HUES64 (cell line): ENCODE results near the gene THOC1. TPM values are rescaled to one million over a fixed set of nuclear protein-coding genes. Genes with fewer than 3 reads are reported as not detected.
A peak's percentile ranks its signal among the peaks of the same experiment; 100 is the strongest.
"Not testable (repeated sequence)": the region's sequence is repeated elsewhere in the genome, so short reads cannot be mapped to it uniquely, and the experiment has no call there.

Source experiments
- H3K27ac ChIP-seq: 2 replicates; pipeline ENCODE4 v1.7.0; 2013; ENCODE audit warnings: low read depth, low read length, inconsistent platforms
- H3K27me3 ChIP-seq: 2 replicates; pipeline ENCODE4 v1.6.1; 2013; ENCODE audit warnings: mild to moderate bottlenecking, low read length; ENCODE audit not compliant: insufficient read depth
- H3K36me3 ChIP-seq: 2 replicates; pipeline ENCODE4 v1.6.1; 2013; ENCODE audit warnings: mild to moderate bottlenecking, low read length; ENCODE audit not compliant: insufficient read depth
- H3K4me1 ChIP-seq: 2 replicates; pipeline ENCODE4 v1.6.1; 2013; ENCODE audit warnings: mild to moderate bottlenecking, low read length, moderate library complexity; ENCODE audit not compliant: insufficient read depth
- H3K4me3 ChIP-seq: 2 replicates; pipeline ENCODE4 v1.5.1; 2013; ENCODE audit warnings: mild to moderate bottlenecking, low read length, moderate library complexity
- H3K9ac ChIP-seq: 2 replicates; pipeline ENCODE4 v1.6.1; 2013; ENCODE audit warnings: mild to moderate bottlenecking, low read depth, low read length
- H3K9me3 ChIP-seq: 2 replicates; pipeline ENCODE4 v1.6.1; 2013; ENCODE audit warnings: low read depth, low read length; ENCODE audit not compliant: insufficient read depth
- WGBS: fragments of 150-250, 120-280 bp; methylation state at CpG from one replicate; pipeline ENCODE4 v1.1.7; 2013; ENCODE audit warnings: missing lambda C conversion rate; 5-methylcytosine and 5-hydroxymethylcytosine counted together
- polyA plus RNA-seq, 2 experiments: library from polyadenylated mRNA; stranded (reverse); fragments of 50-300 nt; gene quantifications; one replicate each; pipeline ENCODE4 v1.2.3, GENCODE V29; 2013

THOC1 gene, protein sequence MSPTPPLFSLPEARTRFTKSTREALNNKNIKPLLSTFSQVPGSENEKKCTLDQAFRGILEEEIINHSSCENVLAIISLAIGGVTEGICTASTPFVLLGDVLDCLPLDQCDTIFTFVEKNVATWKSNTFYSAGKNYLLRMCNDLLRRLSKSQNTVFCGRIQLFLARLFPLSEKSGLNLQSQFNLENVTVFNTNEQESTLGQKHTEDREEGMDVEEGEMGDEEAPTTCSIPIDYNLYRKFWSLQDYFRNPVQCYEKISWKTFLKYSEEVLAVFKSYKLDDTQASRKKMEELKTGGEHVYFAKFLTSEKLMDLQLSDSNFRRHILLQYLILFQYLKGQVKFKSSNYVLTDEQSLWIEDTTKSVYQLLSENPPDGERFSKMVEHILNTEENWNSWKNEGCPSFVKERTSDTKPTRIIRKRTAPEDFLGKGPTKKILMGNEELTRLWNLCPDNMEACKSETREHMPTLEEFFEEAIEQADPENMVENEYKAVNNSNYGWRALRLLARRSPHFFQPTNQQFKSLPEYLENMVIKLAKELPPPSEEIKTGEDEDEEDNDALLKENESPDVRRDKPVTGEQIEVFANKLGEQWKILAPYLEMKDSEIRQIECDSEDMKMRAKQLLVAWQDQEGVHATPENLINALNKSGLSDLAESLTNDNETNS
- polyA plus RNA-seq (2013, experiment 1 of 2): 63.2 TPM
- polyA plus RNA-seq (2013, experiment 2 of 2): 53.4 TPM

DNA sequence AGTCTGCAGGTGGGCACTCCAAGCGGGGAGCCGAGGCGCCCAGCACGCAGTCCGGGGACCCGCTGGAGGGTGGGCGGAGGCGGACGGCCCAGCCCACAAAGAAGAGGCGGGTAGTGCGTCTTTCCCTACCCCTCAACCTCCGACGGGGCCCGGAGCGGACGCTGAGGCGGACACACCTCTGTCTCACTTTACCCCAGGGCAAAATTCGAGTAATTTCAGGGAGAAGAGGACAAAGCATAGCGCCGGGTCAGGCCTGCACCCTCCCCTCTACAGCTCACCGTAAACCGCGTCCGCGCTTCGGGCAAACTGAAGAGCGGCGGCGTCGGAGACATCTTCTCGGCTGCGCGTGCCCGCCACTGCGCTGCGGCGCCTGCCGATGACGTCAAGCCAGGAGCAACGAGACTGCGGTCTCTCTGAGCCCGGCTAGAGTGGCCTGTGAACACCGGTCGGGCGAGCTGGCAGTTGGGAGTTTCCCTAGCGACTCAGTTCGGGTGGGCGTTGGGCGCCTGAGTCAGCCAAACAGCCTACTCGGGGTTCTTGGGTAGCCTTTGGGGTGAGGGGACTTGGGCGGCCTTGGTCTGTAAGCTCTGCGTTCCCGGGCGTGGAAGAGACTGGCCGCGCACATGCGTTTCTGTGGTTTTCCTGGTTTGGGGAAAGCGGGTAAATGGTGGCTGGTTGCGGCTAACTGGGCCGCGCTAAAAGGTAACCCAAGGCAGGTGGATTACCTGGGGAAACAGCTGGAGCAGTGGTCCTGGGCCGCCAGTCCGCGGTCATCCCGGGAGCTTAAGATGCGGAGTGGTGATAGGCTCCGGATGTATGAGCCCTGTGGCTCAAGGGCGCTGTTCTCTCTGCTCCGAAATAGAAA is at the start of gene THOC1:
THOC1 (minus strand) TSS at position 360 of the 865 bp plus-strand sequence; CDS start at position 332, 28 bp downstream.
- peak within 1 kb of the TSS; percentile 91 for H3K9ac ChIP-seq
- no peaks in the 10 kb centered on the region for H3K27me3 ChIP-seq
- H3K9me3 ChIP-seq: no peaks in the 10 kb centered on the region
- peak within 1 kb of the TSS; percentile 85 for H3K27ac ChIP-seq
- under 1% methylated on average over 69 of the region's 69 CpGs for whole genome bisulfite sequencing
- peak within 1 kb of the TSS; percentile 90 for H3K4me3 ChIP-seq
- peaks cover 31% of the 10 kb centered on the region for H3K36me3 ChIP-seq
- peaks cover 13% of the 10 kb centered on the region for H3K4me1 ChIP-seq

- H3K27me3 ChIP-seq: no peaks in the 10 kb centered on the region
- H3K27ac ChIP-seq: no peak overlapping the region
- H3K4me3 ChIP-seq: no peak overlapping the region
- H3K9me3 ChIP-seq: no peaks in the 10 kb centered on the region
- H3K9ac ChIP-seq: no peak overlapping the region
- peaks cover 8% of the 10 kb centered on the region for H3K4me1 ChIP-seq
- no peaks in the 10 kb centered on the region for H3K36me3 ChIP-seq
- WGBS: 92% methylated on average over 4 of the region's 6 CpGs
These were observed 49.8 kb upstream of the THOC1 start for GRCh38 chr18:317618-318017.

DNA sequence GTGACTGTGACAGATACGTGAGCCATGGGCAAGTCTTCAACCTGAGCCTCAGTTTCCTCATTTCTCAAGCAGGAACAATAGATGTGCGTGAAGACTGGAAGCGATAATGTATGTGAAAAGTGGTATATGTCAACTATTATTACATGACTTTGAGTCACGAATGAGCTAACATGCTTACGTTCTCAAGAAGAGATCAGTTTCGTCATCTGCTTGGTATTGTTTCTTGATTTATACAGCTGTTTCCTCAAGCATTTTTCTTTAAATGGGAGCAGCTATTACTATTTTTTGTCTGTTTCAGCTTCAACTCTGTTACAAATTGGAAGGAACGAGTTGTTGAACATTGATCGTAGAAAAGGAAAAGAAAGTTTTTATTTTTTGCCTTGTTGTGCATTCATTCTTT is 48.5 kb upstream of the THOC1 start:
- 87% methylated on average over 8 of the region's 8 CpGs for WGBS
- H3K4me1 ChIP-seq: peaks cover 10% of the 10 kb centered on the region; the same call in 1 of the 2 replicates
- no peak overlapping the region for H3K27ac ChIP-seq
- no peaks in the 10 kb centered on the region for H3K27me3 ChIP-seq
- H3K9me3 ChIP-seq: no peaks in the 10 kb centered on the region
- H3K4me3 ChIP-seq: no peak overlapping the region
- no peaks in the 10 kb centered on the region for H3K36me3 ChIP-seq
- no peak overlapping the region for H3K9ac ChIP-seq

- no peaks in the 10 kb centered on the region for H3K9me3 ChIP-seq
- no peak overlapping the region for H3K4me3 ChIP-seq
- H3K27ac ChIP-seq: no peak overlapping the region
- no peaks in the 10 kb centered on the region for H3K36me3 ChIP-seq
- H3K9ac ChIP-seq: no peak overlapping the region
- no peaks in the 10 kb centered on the region for H3K27me3 ChIP-seq
- H3K4me1 ChIP-seq: peaks cover 10% of the 10 kb centered on the region; the same call in 1 of the 2 replicates
These were observed 46.1 kb upstream of the THOC1 start for GRCh38 chr18:313931-314330.

- H3K4me3 ChIP-seq: no peak overlapping the region
- H3K9me3 ChIP-seq: no peaks in the 10 kb centered on the region
- H3K4me1 ChIP-seq: peaks cover 15% of the 10 kb centered on the region; the same call in 1 of the 2 replicates
- no peaks in the 10 kb centered on the region for H3K27me3 ChIP-seq
- H3K9ac ChIP-seq: no peak overlapping the region
- H3K27ac ChIP-seq: no peak overlapping the region
- WGBS: 82% methylated on average over 3 of the region's 4 CpGs
- H3K36me3 ChIP-seq: no peaks in the 10 kb centered on the region
These were observed 44.6 kb upstream of the THOC1 start for GRCh38 chr18:312415-312814.

DNA sequence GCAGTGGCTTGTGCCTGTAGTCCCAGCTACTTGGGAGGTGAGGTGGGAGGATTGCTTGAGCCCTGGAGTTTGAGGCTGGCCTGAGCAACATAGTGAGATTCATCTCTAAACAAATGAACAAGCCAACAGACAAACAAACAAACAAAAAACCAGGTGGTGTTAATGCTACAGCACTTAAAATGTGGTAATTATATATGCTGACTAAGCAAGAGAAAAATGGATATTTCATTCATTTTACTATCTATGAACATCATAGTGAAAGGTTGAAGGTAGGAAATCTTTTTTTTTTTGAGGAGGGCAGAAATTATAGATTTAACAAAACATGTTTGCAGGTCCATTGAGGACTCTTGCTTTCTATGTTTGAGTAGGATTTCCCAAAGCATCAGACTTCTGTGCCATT is 42.2 kb upstream of the THOC1 start:
- H3K4me1 ChIP-seq: peaks cover 32% of the 10 kb centered on the region
- no peaks in the 10 kb centered on the region for H3K27me3 ChIP-seq
- H3K9me3 ChIP-seq: no peaks in the 10 kb centered on the region
- no peaks in the 10 kb centered on the region for H3K36me3 ChIP-seq
- H3K27ac ChIP-seq: no peak overlapping the region
- no peak overlapping the region for H3K4me3 ChIP-seq
- no peak overlapping the region for H3K9ac ChIP-seq

DNA sequence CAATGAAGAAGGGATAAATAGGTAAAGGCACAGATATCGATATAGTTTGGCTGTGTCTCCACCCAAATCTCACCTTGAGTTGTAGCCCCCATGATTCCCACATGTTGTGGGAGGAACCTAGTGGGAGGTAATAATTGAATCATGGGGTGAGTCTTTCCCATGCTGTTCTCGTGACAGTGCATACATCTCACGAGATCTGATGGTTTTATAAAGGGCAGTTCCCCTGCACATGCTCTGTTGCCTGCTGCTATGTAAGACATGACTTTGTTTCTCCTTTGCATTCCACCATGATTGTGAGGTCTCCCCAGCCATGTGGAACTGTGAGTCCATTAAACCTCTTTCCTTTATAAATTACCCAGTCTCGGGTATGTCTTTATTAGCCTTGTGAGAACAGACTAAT is 40.2 kb upstream of the THOC1 start:
- 95% methylated on average over 4 of the region's 4 CpGs for WGBS
- not testable (repeated sequence) for H3K27ac ChIP-seq, H3K9me3 ChIP-seq

GRCh38 chr18:306608-307255 is 38.9 kb upstream of the THOC1 start:
- Histone ChIP-seq H3K27ac (no peak overlapping the region), H3K4me1 (peaks cover 39% of the 10 kb centered on the region), H3K36me3 (no peaks in the 10 kb centered on the region), H3K9me3 (no peaks in the 10 kb centered on the region), H3K4me3 (no peak overlapping the region), H3K27me3 (no peaks in the 10 kb centered on the region), H3K9ac (no peak overlapping the region)
- WGBS: 78% methylated on average over 7 of the region's 7 CpGs

More for the DNA sequence above, 40.2 kb upstream of the THOC1 start:
- not testable (repeated sequence) for H3K9ac ChIP-seq, H3K4me3 ChIP-seq, H3K36me3 ChIP-seq, H3K27me3 ChIP-seq
- H3K4me1 ChIP-seq: peaks cover 49% of the 10 kb centered on the region

DNA sequence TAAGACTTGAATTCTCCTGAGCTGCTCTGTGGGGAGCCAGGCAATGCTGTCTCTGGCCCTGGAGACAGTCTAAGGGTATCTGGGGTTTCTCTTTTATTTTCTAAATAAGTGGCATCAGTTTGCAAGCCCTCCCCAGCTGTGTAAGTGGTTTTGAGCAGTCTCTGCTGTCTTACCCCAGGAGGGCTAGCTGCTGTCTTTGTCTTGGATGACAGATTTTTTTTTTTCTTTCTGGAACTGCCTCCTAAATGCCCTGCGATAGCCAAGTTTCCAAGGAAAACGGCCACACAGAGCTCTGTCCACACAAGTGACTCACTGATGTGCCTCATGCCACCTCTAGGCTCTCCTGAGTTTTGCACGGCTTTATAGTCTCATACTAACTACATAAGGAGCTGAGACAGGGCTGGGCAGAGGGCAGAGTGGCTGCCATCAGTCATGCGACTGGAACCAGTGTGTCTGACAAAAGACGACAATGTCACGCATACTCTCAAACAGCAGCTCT is 37.2 kb upstream of the THOC1 start:
- H3K4me1 ChIP-seq: peaks cover 39% of the 10 kb centered on the region
- H3K9ac ChIP-seq: no peak overlapping the region
- H3K9me3 ChIP-seq: no peaks in the 10 kb centered on the region
- H3K36me3 ChIP-seq: no peaks in the 10 kb centered on the region
- H3K27me3 ChIP-seq: no peaks in the 10 kb centered on the region
- 45% methylated on average over 6 of the region's 6 CpGs for WGBS
- H3K27ac ChIP-seq: peak overlapping the region; percentile 65; the same call in 1 of the 2 replicates
- H3K4me3 ChIP-seq: no peak overlapping the region

DNA sequence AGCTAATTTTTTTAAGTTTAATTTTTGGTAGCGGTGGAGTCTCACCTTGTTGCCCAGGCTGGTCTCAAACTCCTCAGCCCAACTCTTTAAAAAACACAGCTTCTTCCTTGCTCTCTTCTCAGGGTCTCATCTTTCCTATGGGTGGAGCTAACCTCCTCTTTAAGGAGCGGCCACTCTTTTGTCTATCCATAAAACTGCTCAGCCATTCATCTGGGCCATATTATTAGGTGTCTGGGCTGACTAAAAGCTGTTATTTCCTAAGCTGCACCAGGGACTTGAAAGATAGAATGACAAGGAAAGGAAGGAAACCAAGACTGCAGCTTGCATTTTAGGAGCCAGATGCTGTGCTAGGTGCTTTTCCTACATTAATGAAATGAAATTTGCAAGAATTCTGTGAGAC is 35.8 kb upstream of the THOC1 start:
- WGBS: 84% methylated on average over 2 of the region's 2 CpGs
- Histone ChIP-seq H3K36me3 (no peaks in the 10 kb centered on the region), H3K9ac (no peak overlapping the region), H3K27ac (no peak overlapping the region), H3K4me1 (peaks cover 39% of the 10 kb centered on the region), H3K9me3 (no peaks in the 10 kb centered on the region), H3K4me3 (no peak overlapping the region), H3K27me3 (no peaks in the 10 kb centered on the region)
